ENCODE results near the gene TRPC4.

DNA sequence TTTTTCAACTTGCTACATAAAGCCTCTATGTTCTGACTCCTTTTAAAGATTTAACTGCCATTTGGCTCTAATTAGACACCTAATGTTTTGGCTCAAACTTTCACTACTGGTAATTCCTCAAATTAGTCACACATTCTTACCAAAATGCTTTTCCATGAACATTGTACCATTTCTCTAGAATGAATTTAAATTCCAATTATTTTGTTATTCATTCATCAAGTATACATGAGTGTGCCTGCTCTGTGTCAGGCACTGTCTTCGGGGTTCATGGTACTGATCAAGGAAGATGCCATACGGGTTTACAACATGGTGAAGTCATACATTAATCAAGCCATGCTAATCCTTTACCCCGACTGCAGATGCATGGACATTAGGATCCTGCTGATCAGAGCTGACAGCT lies 201.9 kb downstream of the TRPC4 start:
- TF ChIP-seq, protein P1, sequence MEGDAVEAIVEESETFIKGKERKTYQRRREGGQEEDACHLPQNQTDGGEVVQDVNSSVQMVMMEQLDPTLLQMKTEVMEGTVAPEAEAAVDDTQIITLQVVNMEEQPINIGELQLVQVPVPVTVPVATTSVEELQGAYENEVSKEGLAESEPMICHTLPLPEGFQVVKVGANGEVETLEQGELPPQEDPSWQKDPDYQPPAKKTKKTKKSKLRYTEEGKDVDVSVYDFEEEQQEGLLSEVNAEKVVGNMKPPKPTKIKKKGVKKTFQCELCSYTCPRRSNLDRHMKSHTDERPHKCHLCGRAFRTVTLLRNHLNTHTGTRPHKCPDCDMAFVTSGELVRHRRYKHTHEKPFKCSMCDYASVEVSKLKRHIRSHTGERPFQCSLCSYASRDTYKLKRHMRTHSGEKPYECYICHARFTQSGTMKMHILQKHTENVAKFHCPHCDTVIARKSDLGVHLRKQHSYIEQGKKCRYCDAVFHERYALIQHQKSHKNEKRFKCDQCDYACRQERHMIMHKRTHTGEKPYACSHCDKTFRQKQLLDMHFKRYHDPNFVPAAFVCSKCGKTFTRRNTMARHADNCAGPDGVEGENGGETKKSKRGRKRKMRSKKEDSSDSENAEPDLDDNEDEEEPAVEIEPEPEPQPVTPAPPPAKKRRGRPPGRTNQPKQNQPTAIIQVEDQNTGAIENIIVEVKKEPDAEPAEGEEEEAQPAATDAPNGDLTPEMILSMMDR (IDR thresholded peaks at IDR 0.05; ENCODE audit: low read length): no peak
- no peak for TF ChIP-seq EZH2phosphoT487 (IDR thresholded peaks at IDR 0.05; ENCODE audit: low read length)

Data from MM.1S (cell line).